ENCODE measurements around the gene FAM78A. TPM values are rescaled to one million over a fixed set of nuclear protein-coding genes. Genes with fewer than 3 reads are reported as not detected.

The FAM78A gene
- total RNA-seq, 3 donors from 2014 or later (not counting 1 experiment from before 2014, with no cell fraction given), result 57.6 to 91.7 (median 88.3) TPM

GRCh38 chr9:131279196-131279862 is 3.0 kb upstream of the FAM78A start:
- H3K36me3 ChIP-seq (ENCODE audit: control insufficient read depth, insufficient read depth, low read length), result no peaks in the 10 kb centered on the region
- H3K9me3 ChIP-seq (ENCODE audit: control insufficient read depth, insufficient read depth, low read length), result no peaks in the 10 kb centered on the region
- peak overlapping the region; percentile 79 to 92 for H3K27ac Mint-ChIP-seq
- TF ChIP-seq CTCF (IDR thresholded peaks at IDR 0.05), result no peak
- peak overlapping the region; percentile 90 for H3K4me3 Mint-ChIP-seq
- H3K9me3 Mint-ChIP-seq, result no peaks in the 10 kb centered on the region
- H3K4me1 ChIP-seq (ENCODE audit: control insufficient read depth, insufficient read depth, low read length), result peaks cover 38% of the 10 kb centered on the region
- H3K36me3 Mint-ChIP-seq, result peaks cover 7% of the 10 kb centered on the region
- WGBS (ENCODE audit: insufficient coverage), result 94% methylated on average over 11 of the region's 11 CpGs
- H3K27ac ChIP-seq (ENCODE audit: low read length), result peak overlapping the region; percentile 79
- H3K4me3 ChIP-seq (ENCODE audit: low read length), result no peak overlapping the region
- H3K27me3 ChIP-seq (ENCODE audit: control insufficient read depth, insufficient read depth, low read length), result peaks cover 5% of the 10 kb centered on the region
- intact Hi-C loops (cut with micrococcal nuclease), result no loop called here
- DNase-seq, result peak in 1 of 2 donors; percentile 27
- H3K4me1 Mint-ChIP-seq, result peaks cover 30 to 53% of the 10 kb centered on the region in 2 donors
- ATAC-seq, result no peak
- H3K27me3 Mint-ChIP-seq (ENCODE audit: low read depth in 2 of 2), result peaks cover 0 to 7% of the 10 kb centered on the region in 2 donors

- Mint-ChIP-seq H3K9me3 (no peaks in the 10 kb centered on the region), H3K27ac (peak overlapping the region; percentile 79 to 92), H3K4me3 (peak overlapping the region; percentile 90), H3K4me1 (peaks cover 36 to 59% of the 10 kb centered on the region in 2 donors), H3K27me3 (ENCODE audit: low read depth in 2 of 2) (peaks cover 0 to 7% of the 10 kb centered on the region in 2 donors), H3K36me3 (peaks cover 7% of the 10 kb centered on the region)
- TF ChIP-seq CTCF (IDR thresholded peaks at IDR 0.05), result no peak
- ATAC-seq, result no peak
- Histone ChIP-seq H3K4me1 (ENCODE audit: control insufficient read depth, insufficient read depth, low read length) (peaks cover 44% of the 10 kb centered on the region), H3K4me3 (ENCODE audit: low read length) (no peak overlapping the region), H3K9me3 (ENCODE audit: control insufficient read depth, insufficient read depth, low read length) (no peaks in the 10 kb centered on the region), H3K27ac (ENCODE audit: low read length) (peak overlapping the region; percentile 79), H3K27me3 (ENCODE audit: control insufficient read depth, insufficient read depth, low read length) (peaks cover 5% of the 10 kb centered on the region), H3K36me3 (ENCODE audit: control insufficient read depth, insufficient read depth, low read length) (no peaks in the 10 kb centered on the region)
- peak in 1 of 2 donors; percentile 74 for DNase-seq
- intact Hi-C loops (cut with micrococcal nuclease), result no loop called here
- WGBS (ENCODE audit: insufficient coverage), result 21% methylated on average over 10 of the region's 10 CpGs
Measured at GRCh38 chr9:131278702-131279111, 2.4 kb upstream of the FAM78A start.

GRCh38 chr9:131277910-131278701 is 1.8 kb upstream of the FAM78A start:
- peak overlapping the region; percentile 79 to 92 for H3K27ac Mint-ChIP-seq
- peak; percentile 33 to 51 (median 49) for ATAC-seq
- peaks cover 7% of the 10 kb centered on the region for H3K36me3 Mint-ChIP-seq
- Histone ChIP-seq H3K36me3 (ENCODE audit: control insufficient read depth, insufficient read depth, low read length) (no peaks in the 10 kb centered on the region), H3K27ac (ENCODE audit: low read length) (peak overlapping the region; percentile 79), H3K9me3 (ENCODE audit: control insufficient read depth, insufficient read depth, low read length) (no peaks in the 10 kb centered on the region), H3K27me3 (ENCODE audit: control insufficient read depth, insufficient read depth, low read length) (peaks cover 5% of the 10 kb centered on the region), H3K4me3 (ENCODE audit: low read length) (peak overlapping the region; percentile 27), H3K4me1 (ENCODE audit: control insufficient read depth, insufficient read depth, low read length) (peaks cover 47% of the 10 kb centered on the region)
- intact Hi-C loops (cut with micrococcal nuclease), result no loop called here
- peak overlapping the region; percentile 90 for H3K4me3 Mint-ChIP-seq
- no peaks in the 10 kb centered on the region for H3K9me3 Mint-ChIP-seq
- peaks cover 42 to 61% of the 10 kb centered on the region in 2 donors for H3K4me1 Mint-ChIP-seq
- peaks cover 0 to 7% of the 10 kb centered on the region in 2 donors for H3K27me3 Mint-ChIP-seq (ENCODE audit: low read depth in 2 of 2)
- TF ChIP-seq CTCF (IDR thresholded peaks at IDR 0.05), result no peak
- DNase-seq, result peak in 1 of 2 donors; percentile 87
- WGBS (ENCODE audit: insufficient coverage), result 9% methylated on average over 59 of the region's 59 CpGs
